Endothelial cell of umbilical vein (primary cell): ENCODE results near the gene RBM15B. TPM values are rescaled to one million over a fixed set of nuclear protein-coding genes. Genes with fewer than 3 reads are reported as not detected.

ENCODE experiments used
- BruUV-seq: library from RNA; stranded (reverse); fragments of 400-500 nt; replicated peaks from 2 replicates; lab custom pipeline; 2021; lab: Mats Ljungman, UMichigan
- CTCF ChIA-PET: fragments of 300-600, 350-600 bp; sonication (Branson Sonifier 250); formaldehyde crosslinking; loops from one replicate; lab custom pipeline; 2021; ENCODE audit warnings: antibody characterized with exemption, inconsistent platforms; lab: Charles Lee
- POLR2A ChIA-PET: fragments of 300-600, 350-600 bp; sonication (Branson Sonifier 250); formaldehyde crosslinking; loops from one replicate; lab custom pipeline; 2021; ENCODE audit warnings: antibody characterized with exemption, inconsistent platforms; lab: Charles Lee
- DNase-seq: peaks from one replicate; pipeline ENCODE4 v3.0.0-alpha.2; 2011; ENCODE audit warnings: low read depth, low spot score
- FAIRE-seq: peaks from 2 replicates; lab custom pipeline; 2011; peaks lifted over from hg19 to GRCh38; lab: Jason Lieb, UNC
- H2AFZ ChIP-seq: 2 replicates; pipeline ENCODE4 v1.6.0; 2012; ENCODE audit warnings: low read depth, low read length, control low read depth, inconsistent platforms
- H3K27ac ChIP-seq: 2 replicates; pipeline ENCODE4 v1.5.1; 2011; ENCODE audit warnings: low read depth, mild to moderate bottlenecking, control low read depth, low read length, moderate library complexity; ENCODE audit not compliant: insufficient read depth
- H3K27me3 ChIP-seq, 2 experiments: 2 replicates each; pipeline versions ENCODE4 v1.6.0 to v1.6.1; 2011; ENCODE audit warnings: low read length in 2 of 2, mixed read lengths in 1 of 2; ENCODE audit not compliant: control insufficient read depth in 2 of 2, insufficient read depth in 2 of 2
- H3K36me3 ChIP-seq, 2 experiments: 2 replicates in 1 of 2; 3 replicates in 1 of 2; pipeline ENCODE4 v1.5.1; 2011; ENCODE audit warnings: low read length in 2 of 2, mild to moderate bottlenecking in 1 of 2, moderate library complexity in 1 of 2; ENCODE audit not compliant: control insufficient read depth in 2 of 2, insufficient read depth in 2 of 2; ENCODE audit errors: extremely low read depth in 1 of 2
- H3K4me1 ChIP-seq: 3 replicates; pipeline ENCODE4 v1.5.1; 2011; ENCODE audit warnings: mild to moderate bottlenecking, low read length; ENCODE audit not compliant: control insufficient read depth, insufficient read depth; ENCODE audit errors: extremely low read depth
- H3K4me2 ChIP-seq: 2 replicates; pipeline ENCODE4 v1.6.1; 2011; ENCODE audit warnings: low read length, control low read depth, mixed read lengths; ENCODE audit not compliant: insufficient read depth
- H3K4me3 ChIP-seq, 3 experiments: fragments of 200-600 bp in 1 of 3; sonication (generic), shearing (Covaris generic) in 1 of 3; replicated peaks in 1 of 3; 2 replicates each; pipeline ENCODE4 v1.5.1; 2011 to 2016; ENCODE audit warnings: control low read depth in 3 of 3, low read length in 3 of 3, mild to moderate bottlenecking in 2 of 3, inconsistent platforms in 1 of 3, low read depth in 1 of 3, moderate library complexity in 1 of 3; ENCODE audit not compliant: insufficient read depth in 1 of 3
- H3K79me2 ChIP-seq: 2 replicates; pipeline ENCODE4 v1.6.0; 2012; ENCODE audit warnings: low read length, inconsistent platforms; ENCODE audit not compliant: control insufficient read depth, insufficient read depth
- H3K9ac ChIP-seq: replicated peaks from 2 replicates; pipeline ENCODE3; 2011; ENCODE audit warnings: low read length, control low read depth; ENCODE audit not compliant: insufficient read depth; ENCODE audit errors: extremely low read depth
- H3K9me1 ChIP-seq: replicated peaks from 3 replicates; pipeline ENCODE4 v1.6.0; 2011; ENCODE audit warnings: mild to moderate bottlenecking, low read length; ENCODE audit not compliant: control insufficient read depth, insufficient read depth; ENCODE audit errors: extremely low read depth
- H3K9me3 ChIP-seq: replicated peaks from 2 replicates; pipeline ENCODE4 v1.5.1; 2012; ENCODE audit warnings: low read length, inconsistent platforms; ENCODE audit not compliant: control insufficient read depth, insufficient read depth
- H4K20me1 ChIP-seq: replicated peaks from 2 replicates; pipeline ENCODE3; 2011; ENCODE audit warnings: mild to moderate bottlenecking, low read length; ENCODE audit not compliant: control insufficient read depth, insufficient read depth; ENCODE audit errors: extremely low read depth
- CTCF ChIP-seq, 2 donors: IDR thresholded peaks; 1 replicate in 1 of 2; 2 replicates in 1 of 2; pipeline ENCODE4 v1.5.1; 2011; ENCODE audit warnings: low read length in 2 of 2, mild to moderate bottlenecking in 2 of 2, moderate library complexity in 2 of 2, control low read depth in 1 of 2, inconsistent platforms in 1 of 2, low read depth in 1 of 2; ENCODE audit not compliant: insufficient read depth in 1 of 2; ENCODE audit errors: extremely low read depth in 1 of 2
- EZH2 ChIP-seq: IDR thresholded peaks from 2 replicates; pipeline ENCODE4 v1.6.1; 2012; ENCODE audit warnings: borderline replicate concordance, low read depth, mild to moderate bottlenecking, moderate library complexity, low read length, inconsistent platforms; ENCODE audit not compliant: severe bottlenecking
- FOS ChIP-seq: IDR thresholded peaks from 2 replicates; pipeline ENCODE4 v1.6.1; 2011; ENCODE audit warnings: mild to moderate bottlenecking, low read length, moderate library complexity, borderline replicate concordance; ENCODE audit not compliant: insufficient read depth
- GATA2 ChIP-seq: IDR thresholded peaks from 2 replicates; pipeline ENCODE4 v1.7.0; 2011; ENCODE audit warnings: low read depth, mild to moderate bottlenecking, moderate library complexity, mixed read lengths, low read length; ENCODE audit not compliant: insufficient read length, insufficient read depth
- JUN ChIP-seq: IDR thresholded peaks from 2 replicates; pipeline ENCODE4 v1.6.1; 2011; ENCODE audit warnings: borderline replicate concordance, low read depth; ENCODE audit not compliant: insufficient read length, insufficient read depth
- MAX ChIP-seq: IDR thresholded peaks from 2 replicates; pipeline ENCODE4 v1.6.1; 2011; ENCODE audit not compliant: insufficient read depth, insufficient read length
- MYC ChIP-seq: IDR thresholded peaks from one replicate; pipeline ENCODE4 v1.6.1; 2011; ENCODE audit warnings: mild to moderate bottlenecking, low read depth, low read length
- POLR2A ChIP-seq: IDR thresholded peaks from 2 replicates; pipeline ENCODE4 v1.6.1; 2012; ENCODE audit warnings: low read depth, mild to moderate bottlenecking, control low read depth, low read length
- dilution Hi-C: fragments of 300-500 bp; cut with MboI; formaldehyde crosslinking; loops from one replicate; pipeline ENCODE4 v1.15.0; 2019; ENCODE audit warnings: low sequenced_read_pairs; ENCODE audit not compliant: extremely low pct_ligation_motif_present
- intact Hi-C: fragments of 100-400 bp; cut with micrococcal nuclease; formaldehyde crosslinking; loops from one replicate; pipeline ENCODE4 v1.10.0; 2022
- polyA plus RNA-seq, 4 experiments: library from polyadenylated mRNA; depleted of rRNA in 3 of 4; stranded (reverse) in 3 of 4; unstranded in 1 of 4; fragments of >200 nt; gene quantifications; 2 replicates each; pipeline versions ENCODE4 v1.2.1 to v1.2.3, GENCODE V29; 2011 to 2012; ENCODE audit warnings: missing spikeins in 1 of 4
- total RNA-seq: library from RNA; stranded (reverse); gene quantifications from 2 replicates; pipeline ENCODE4 v1.2.3, GENCODE V29; 2021

RBM15B gene
- total and polyA plus RNA-seq, 2 donors (not counting 3 experiments of a cell fraction or from before 2014, with no cell fraction given) = 19.9 to 39.1 TPM

- Histone ChIP-seq H3K36me3 (no peaks in the 10 kb centered on the region), H3K4me2 (no peak overlapping the region), H3K9me1 (no peaks in the 10 kb centered on the region), H2AFZ (no peak overlapping the region), H4K20me1 (no peaks in the 10 kb centered on the region), H3K27ac (no peak overlapping the region), H3K9ac (no peak overlapping the region), H3K79me2 (no peaks in the 10 kb centered on the region), H3K27me3 (peaks cover 0 to 2% of the 10 kb centered on the region in 2 experiments), H3K4me1 (no peaks in the 10 kb centered on the region), H3K4me3 (no peak overlapping the region), H3K9me3 (no peaks in the 10 kb centered on the region)
- dilution Hi-C loops = no loop called here
- ChIA-PET POLR2A (no interaction called here), CTCF (interaction anchor here (0.8 kb wide), 1 partner anchor 19 kb away, joined by 3 read pairs; no protein-coding TSS in a partner anchor)
- FAIRE-seq = no peak
- BruUV-seq = no TSS peak
- intact Hi-C loops = no loop called here
- no peak for TF ChIP-seq MAX
- no peak for TF ChIP-seq FOS
- TF ChIP-seq CTCF (IDR thresholded peaks at IDR 0.05; ENCODE audit: extremely low read depth in 1 of 2, insufficient read depth in 1 of 2, low read depth in 1 of 2, low read length in 2 of 2) = no peak
- no peak for TF ChIP-seq POLR2A
- TF ChIP-seq MYC = no peak
- TF ChIP-seq JUN = no peak
- TF ChIP-seq EZH2 = no peak
- TF ChIP-seq GATA2 = no peak
- no peak for DNase-seq
Observed at GRCh38 chr3:51350751-51351150, 40.3 kb upstream of the RBM15B start.
